Measurements from ENCODE around the gene RABL6.
"Not testable (repeated sequence)": the region's sequence is repeated elsewhere in the genome, so short reads cannot be mapped to it uniquely, and the experiment has no call there.

The RABL6 gene

GRCh38 chr9:136882109-136882946 lies 74.6 kb downstream of the RABL6 start:
- DNase-seq (ENCODE audit: low read depth): peak; percentile 84

GRCh38 chr9:136882947-136883283 lies 75.2 kb downstream of the RABL6 start:
- DNase-seq (ENCODE audit: low read depth): not testable (repeated sequence)

- DNase-seq (ENCODE audit: low read depth): not testable (repeated sequence)
These were observed 75.9 kb downstream of the RABL6 start for GRCh38 chr9:136883670-136884069.

- DNase-seq (ENCODE audit: low read depth): peak; percentile 96
These were observed 78.3 kb downstream of the RABL6 start, which contains the start of gene TRAF2 for GRCh38 chr9:136885950-136886578. TSS of gene TRAF2 (plus strand) at chr9:136886516. CDS start at chr9:136898741, 12,225 bp downstream.

GRCh38 chr9:136886610-136887597 lies 79.2 kb downstream of the RABL6 start:
- no peak for DNase-seq (ENCODE audit: low read depth)

- DNase-seq (ENCODE audit: low read depth): no peak
These were observed 80.7 kb downstream of the RABL6 start for GRCh38 chr9:136888454-136888853.

- no peak for DNase-seq (ENCODE audit: low read depth)
These were observed 82.1 kb downstream of the RABL6 start for GRCh38 chr9:136889858-136890257.

- DNase-seq (ENCODE audit: low read depth): no peak
These were observed 82.9 kb downstream of the RABL6 start for GRCh38 chr9:136890661-136891060.

Data from activated gamma-delta T cell treated with anti-CD3 and anti-CD28 coated beads, Interleukin-2, amount 50 U/mL, for 16 hours (primary cell).